Thyroid gland (tissue), 4 donors: ENCODE measurements around the gene PHLPP2.

Experiments used
- CTCF ChIP-seq, 6 experiments: fragments of 200-600 bp in 3 of 6; fragments of 450-650 bp in 3 of 6; sonication (generic) in 3 of 6; IDR thresholded peaks; one replicate each; pipeline ENCODE4 v1.5.1; 2016 to 2019; ENCODE audit warnings: antibody characterized with exemption in 6 of 6, mild to moderate bottlenecking in 2 of 6, inconsistent platforms in 1 of 6, moderate library complexity in 1 of 6
- POLR2A ChIP-seq, 2 donors: fragments of 450-650 bp; IDR thresholded peaks; one replicate each; pipeline ENCODE4 v1.6.1; 2017; ENCODE audit warnings: antibody characterized with exemption in 2 of 2, mild to moderate bottlenecking in 2 of 2, moderate library complexity in 1 of 2

GRCh38 chr16:71746442-71747046, 22.0 kb upstream of the PHLPP2 start:
- TF ChIP-seq CTCF (IDR thresholded peaks at IDR 0.05) (peak; percentile 40 to 67 (median 54)), POLR2A (IDR thresholded peaks at IDR 0.05) (no peak)
